Activated naive CD4-positive, alpha-beta T cell treated with anti-CD3 and anti-CD28 coated beads, Interleukin-2, amount 50 U/mL, for 72 hours (primary cell): Measurements from ENCODE around the gene ALKBH8. TPM values are rescaled to one million over a fixed set of nuclear protein-coding genes. Genes with fewer than 3 reads are reported as not detected.
A peak's percentile ranks its signal among the peaks of the same experiment; 100 is the strongest.
"Not testable (repeated sequence)": the region's sequence is repeated elsewhere in the genome, so short reads cannot be mapped to it uniquely, and the experiment has no call there.

Source experiments
- ATAC-seq, 2 donors: fragments of 150-1000 bp; cut with Tn5 transposase; 2 replicates each; pipeline ENCODE4 v1.10.0; 2021; ENCODE audit warnings: mild to moderate bottlenecking in 2 of 2, moderate library complexity in 2 of 2
- DNase-seq, 2 donors: peaks; one replicate each; pipeline ENCODE4 v3.0.0; 2021 to 2022; ENCODE audit warnings: low spot score in 2 of 2
- H3K27ac Mint-ChIP-seq, 2 donors: one replicate each; pipeline ENCODE4 v1.8.0; 2022; ENCODE audit warnings: mild to moderate bottlenecking in 2 of 2, mixed read lengths in 2 of 2
- H3K36me3 Mint-ChIP-seq, 2 donors: one replicate each; pipeline ENCODE4 v1.8.0; 2022; ENCODE audit warnings: mixed read lengths in 2 of 2
- H3K9me3 Mint-ChIP-seq, 2 donors: one replicate each; pipeline ENCODE4 v1.8.0; 2022; ENCODE audit warnings: mixed read lengths in 2 of 2
- total RNA-seq, 2 donors: library from RNA; stranded (reverse); gene quantifications; one replicate each; pipeline ENCODE4 v1.2.3, GENCODE V29; 2022

Gene ALKBH8
- total RNA-seq, 2 donors from 2014 or later = 4.3 to 10.3 TPM

- H3K27ac Mint-ChIP-seq = no peak overlapping the region
- DNase-seq (no peak), ATAC-seq (no peak)
- H3K9me3 Mint-ChIP-seq = no peaks in the 10 kb centered on the region
- H3K36me3 Mint-ChIP-seq = no peaks in the 10 kb centered on the region
Measured at GRCh38 chr11:107549954-107550285, 15.6 kb downstream of the ALKBH8 start.

GRCh38 chr11:107549253-107549953 lies 16.1 kb downstream of the ALKBH8 start:
- H3K9me3 Mint-ChIP-seq = no peaks in the 10 kb centered on the region
- ATAC-seq = peak in 1 of 2 donors; percentile 40
- no peaks in the 10 kb centered on the region for H3K36me3 Mint-ChIP-seq
- DNase-seq = no peak
- H3K27ac Mint-ChIP-seq = no peak overlapping the region

GRCh38 chr11:107547961-107548360 lies 17.6 kb downstream of the ALKBH8 start:
- DNase-seq = no peak
- no peak overlapping the region for H3K27ac Mint-ChIP-seq
- H3K36me3 Mint-ChIP-seq = peaks cover 0 to 5% of the 10 kb centered on the region in 2 donors
- H3K9me3 Mint-ChIP-seq = no peaks in the 10 kb centered on the region
- ATAC-seq = no peak

GRCh38 chr11:107545101-107545514 lies 20.4 kb downstream of the ALKBH8 start:
- ATAC-seq (peak in 1 of 2 donors; percentile 78), DNase-seq (no peak)
- H3K27ac Mint-ChIP-seq = peak overlapping the region in 1 of 2 donors; percentile 12
- peaks cover 0 to 5% of the 10 kb centered on the region in 2 donors for H3K36me3 Mint-ChIP-seq
- no peaks in the 10 kb centered on the region for H3K9me3 Mint-ChIP-seq

- no peak for ATAC-seq
- no peak overlapping the region for H3K27ac Mint-ChIP-seq
Measured at GRCh38 chr11:107538821-107539220, 26.7 kb downstream of the ALKBH8 start.

GRCh38 chr11:107538239-107538638 lies 27.3 kb downstream of the ALKBH8 start:
- Mint-ChIP-seq H3K27ac (no peak overlapping the region), H3K36me3 (peaks cover 19 to 27% of the 10 kb centered on the region in 2 donors), H3K9me3 (no peaks in the 10 kb centered on the region)
- ATAC-seq (no peak), DNase-seq (no peak)

More at GRCh38 chr11:107538821-107539220, 26.7 kb downstream of the ALKBH8 start:
- DNase-seq = no peak
- Mint-ChIP-seq H3K36me3 (peaks cover 20 to 27% of the 10 kb centered on the region in 2 donors), H3K9me3 (no peaks in the 10 kb centered on the region)

GRCh38 chr11:107537155-107537554 lies 28.4 kb downstream of the ALKBH8 start:
- H3K27ac Mint-ChIP-seq, ATAC-seq, DNase-seq, H3K9me3 Mint-ChIP-seq: not testable (repeated sequence)
- peaks cover 19 to 27% of the 10 kb centered on the region in 2 donors for H3K36me3 Mint-ChIP-seq

GRCh38 chr11:107526197-107526596 lies 39.3 kb downstream of the ALKBH8 start:
- ATAC-seq (no peak), DNase-seq (no peak)
- H3K27ac Mint-ChIP-seq = no peak overlapping the region
- no peaks in the 10 kb centered on the region for H3K9me3 Mint-ChIP-seq
- peaks cover 0 to 16% of the 10 kb centered on the region in 2 donors for H3K36me3 Mint-ChIP-seq

GRCh38 chr11:107508858-107509244 lies 56.7 kb downstream of the ALKBH8 start:
- DNase-seq (no peak), ATAC-seq (no peak)
- H3K9me3 Mint-ChIP-seq = peaks cover 0 to 8% of the 10 kb centered on the region in 2 donors
- H3K27ac Mint-ChIP-seq = no peak overlapping the region
- peaks cover 23 to 33% of the 10 kb centered on the region in 2 donors for H3K36me3 Mint-ChIP-seq

- DNase-seq = no peak
- peaks cover 0 to 9% of the 10 kb centered on the region in 2 donors for H3K9me3 Mint-ChIP-seq
- ATAC-seq = no peak
- no peak overlapping the region for H3K27ac Mint-ChIP-seq
- peaks cover 28 to 38% of the 10 kb centered on the region in 2 donors for H3K36me3 Mint-ChIP-seq
Measured at GRCh38 chr11:107508201-107508857, 57.2 kb downstream of the ALKBH8 start.

- no peak overlapping the region for H3K27ac Mint-ChIP-seq
Measured at GRCh38 chr11:107505647-107506225, 59.8 kb downstream of the ALKBH8 start.

GRCh38 chr11:107504981-107505380 lies 60.6 kb downstream of the ALKBH8 start:
- no peak for ATAC-seq
- Mint-ChIP-seq H3K9me3 (peaks cover 9% of the 10 kb centered on the region in 2 donors), H3K36me3 (peaks cover 44 to 47% of the 10 kb centered on the region in 2 donors), H3K27ac (no peak overlapping the region)
- DNase-seq = no peak

More at GRCh38 chr11:107505647-107506225, 59.8 kb downstream of the ALKBH8 start:
- Mint-ChIP-seq H3K36me3 (peaks cover 50 to 52% of the 10 kb centered on the region in 2 donors), H3K9me3 (peaks cover 9% of the 10 kb centered on the region in 2 donors)
- DNase-seq = no peak
- no peak for ATAC-seq

- no peak overlapping the region for H3K27ac Mint-ChIP-seq
- H3K9me3 Mint-ChIP-seq = peaks cover 9 to 14% of the 10 kb centered on the region in 2 donors
- no peak for DNase-seq
- no peak for ATAC-seq
- peaks cover 49 to 53% of the 10 kb centered on the region in 2 donors for H3K36me3 Mint-ChIP-seq
Measured at GRCh38 chr11:107501713-107502112, 63.8 kb downstream of the ALKBH8 start.

- not testable (repeated sequence) for H3K9me3 Mint-ChIP-seq, ATAC-seq, DNase-seq, H3K27ac Mint-ChIP-seq
- peaks cover 12 to 21% of the 10 kb centered on the region in 2 donors for H3K36me3 Mint-ChIP-seq
Measured at GRCh38 chr11:107497371-107497770, 68.2 kb downstream of the ALKBH8 start.

GRCh38 chr11:107496011-107496410 lies 69.5 kb downstream of the ALKBH8 start:
- DNase-seq (no peak), ATAC-seq (no peak)
- Mint-ChIP-seq H3K27ac (no peak overlapping the region), H3K9me3 (peaks cover 0 to 5% of the 10 kb centered on the region in 2 donors), H3K36me3 (peaks cover 5 to 8% of the 10 kb centered on the region in 2 donors)

GRCh38 chr11:107494055-107494454 lies 71.5 kb downstream of the ALKBH8 start:
- Mint-ChIP-seq H3K9me3 (peaks cover 0 to 4% of the 10 kb centered on the region in 2 donors), H3K27ac (no peak overlapping the region), H3K36me3 (peaks cover 5 to 6% of the 10 kb centered on the region in 2 donors)
- ATAC-seq (no peak), DNase-seq (no peak)

- DNase-seq = no peak
- Mint-ChIP-seq H3K36me3 (peaks cover 5 to 6% of the 10 kb centered on the region in 2 donors), H3K27ac (no peak overlapping the region), H3K9me3 (peaks cover 4% of the 10 kb centered on the region in 2 donors)
- ATAC-seq = no peak
Measured at GRCh38 chr11:107493117-107493516, 72.4 kb downstream of the ALKBH8 start.
